NK-92 treated with Interleukin-12 subunit alpha and Interleukin-12 subunit beta, amount 100 ng/mL, for 24 hours (cell line): ENCODE measurements around the gene CCSAP.

Experiments used
- DNase-seq: peaks from one replicate; lab custom pipeline; 2025; lab: John Stamatoyannopoulos, UW

CCSAP gene

GRCh38 chr1:229286099-229286766, 56.6 kb downstream of the CCSAP start:
- DNase-seq = no peak

GRCh38 chr1:229285440-229285839, 57.4 kb downstream of the CCSAP start:
- DNase-seq = no peak

DNA sequence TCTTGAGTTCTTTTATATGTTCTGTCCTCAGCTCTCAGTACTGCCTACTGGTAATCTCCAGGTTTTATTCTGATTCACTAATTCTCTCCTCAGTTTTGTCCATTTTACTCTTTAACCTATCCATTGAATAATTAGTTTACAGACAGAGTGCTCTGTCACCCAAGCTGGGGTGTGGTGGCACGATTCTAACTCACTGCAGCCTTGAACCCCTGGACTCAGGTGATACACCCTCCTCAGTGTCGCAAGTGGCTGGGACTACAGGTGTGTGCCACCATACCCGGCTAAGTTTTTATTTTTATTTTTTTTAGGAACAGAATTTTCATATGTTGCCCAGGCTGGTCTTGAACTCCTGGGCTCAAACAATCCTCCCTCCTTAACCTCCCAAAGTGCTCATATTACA, 58.0 kb downstream of the CCSAP start:
- no peak for DNase-seq

- DNase-seq = no peak
These were observed 59.6 kb downstream of the CCSAP start for GRCh38 chr1:229283183-229283611.

DNA sequence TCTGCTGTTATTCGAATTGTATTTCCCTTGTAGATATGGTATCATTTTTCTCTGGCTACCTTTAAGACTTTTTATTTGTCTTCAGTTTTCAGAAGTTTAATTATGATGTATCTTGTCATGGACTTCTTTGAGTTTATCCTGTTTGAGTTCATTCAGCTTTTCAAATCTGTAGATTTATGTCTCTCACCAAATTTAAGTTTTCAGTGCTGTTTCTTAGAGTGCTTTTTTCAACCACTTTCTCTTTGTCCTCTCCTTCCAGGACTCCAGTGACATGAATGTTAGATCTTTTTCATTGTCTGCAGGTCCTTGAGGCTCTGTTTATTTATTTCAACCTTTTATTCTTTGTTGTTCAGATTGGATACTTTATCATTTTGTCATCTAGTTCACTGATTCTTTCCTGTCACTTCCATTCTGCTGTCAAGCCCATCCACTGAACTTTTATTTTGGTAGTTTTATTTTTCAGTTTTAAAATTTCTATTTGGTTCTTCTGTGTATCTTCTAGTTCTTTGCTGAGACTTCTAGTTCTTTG, 60.5 kb downstream of the CCSAP start:
- DNase-seq = no peak

GRCh38 chr1:229281339-229281926, 61.4 kb downstream of the CCSAP start:
- DNase-seq = no peak

- DNase-seq = no peak
These were observed 61.9 kb downstream of the CCSAP start for GRCh38 chr1:229280921-229281320.

- no peak for DNase-seq
These were observed 62.6 kb downstream of the CCSAP start for GRCh38 chr1:229280037-229280828.

DNA sequence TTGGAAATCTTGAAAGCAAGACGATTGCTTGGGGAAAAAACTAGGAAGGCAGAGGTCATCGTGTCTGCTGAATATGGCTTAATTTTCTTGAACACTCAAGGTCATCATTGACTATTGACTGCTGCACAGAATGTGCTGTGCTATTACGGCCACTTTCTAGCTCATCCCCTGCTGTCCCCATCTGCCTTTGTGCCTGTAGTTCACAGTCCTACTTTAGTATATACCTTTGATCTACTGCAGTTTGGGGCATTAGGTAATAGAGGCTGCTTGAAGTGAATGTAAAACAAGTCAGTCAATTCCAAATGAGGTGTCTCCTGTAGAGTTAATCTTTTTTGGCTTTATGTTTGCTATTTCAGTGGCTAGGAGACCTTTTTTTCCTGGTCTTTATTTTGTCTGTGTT, 63.6 kb downstream of the CCSAP start:
- DNase-seq = no peak

DNA sequence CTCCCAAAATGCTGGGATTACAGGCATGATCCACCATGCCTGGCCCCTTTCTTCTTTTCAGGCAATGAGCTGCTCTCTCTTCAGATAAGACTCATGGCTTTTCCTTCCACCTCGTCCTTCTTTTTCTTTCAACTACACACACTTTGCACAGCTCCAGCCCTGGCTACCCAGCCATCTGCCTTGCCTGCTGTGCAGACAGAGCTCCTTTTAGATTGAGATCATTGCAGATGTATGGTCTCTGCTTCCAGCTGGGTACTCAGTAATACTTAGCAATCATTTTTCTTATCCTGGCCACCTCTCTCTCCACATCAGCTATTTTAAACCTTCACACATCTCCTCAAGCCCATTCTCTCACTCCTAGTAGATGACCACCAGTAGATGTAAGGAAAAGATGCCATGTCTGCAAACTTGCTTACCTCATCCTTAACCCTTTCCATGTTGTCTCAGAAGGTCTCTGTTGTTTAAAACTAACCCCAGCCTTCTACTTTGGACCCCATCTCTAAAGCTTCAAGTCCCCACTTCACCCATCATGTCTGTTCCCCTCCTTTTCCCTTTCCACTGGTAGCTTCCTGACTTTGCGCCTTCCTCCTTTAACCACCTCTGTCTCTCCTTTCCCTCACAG, 64.6 kb downstream of the CCSAP start:
- no peak for DNase-seq

- DNase-seq = no peak
These were observed 67.8 kb downstream of the CCSAP start for GRCh38 chr1:229275005-229275404.

GRCh38 chr1:229273507-229274232, 69.2 kb downstream of the CCSAP start:
- no peak for DNase-seq

DNA sequence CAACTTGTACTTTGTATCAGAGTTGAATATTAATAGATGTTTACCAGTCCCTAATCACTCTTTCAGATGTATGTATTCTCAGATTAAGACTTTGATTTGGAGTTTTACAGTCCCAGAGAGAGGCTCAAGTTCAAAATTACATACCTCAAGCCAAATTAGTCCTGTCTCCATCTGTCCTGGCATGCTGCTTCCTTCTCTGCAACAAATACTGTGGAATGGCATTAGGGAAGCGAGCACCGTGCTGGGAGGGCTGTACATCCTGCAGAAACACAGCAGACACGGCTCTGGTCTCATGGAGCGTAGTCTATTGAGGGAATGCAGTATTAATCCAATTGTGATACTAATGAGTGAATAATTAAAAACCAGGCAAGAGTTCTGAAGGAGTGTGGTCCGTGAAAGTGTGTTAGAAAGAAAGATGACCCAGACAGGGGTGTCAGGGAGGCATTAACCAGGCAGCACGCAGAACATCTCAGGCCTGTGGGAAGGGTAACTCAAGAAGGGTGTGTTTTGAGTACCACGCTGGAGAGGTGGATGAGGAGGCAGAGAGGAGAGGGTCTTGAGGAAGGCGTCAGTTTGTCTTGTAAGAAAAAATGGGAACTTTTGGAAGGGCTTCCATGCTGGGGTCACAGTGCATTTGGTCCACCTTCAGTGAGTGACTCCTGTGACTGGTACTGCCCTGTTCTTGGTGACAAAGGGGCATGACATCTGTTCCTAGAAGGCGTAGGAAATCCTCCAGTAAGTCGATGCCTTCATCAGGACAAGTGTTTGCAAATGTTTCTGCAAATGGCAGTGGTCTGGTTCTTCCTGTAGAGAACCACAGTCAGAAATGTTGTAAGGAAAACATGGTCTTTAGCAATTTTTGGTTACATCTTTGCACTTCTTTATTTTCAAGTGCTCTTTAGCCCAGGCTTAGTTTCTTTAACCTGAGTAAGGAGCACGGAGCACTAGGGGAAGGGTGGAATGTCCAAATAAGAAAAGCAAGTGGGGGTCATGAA, 70.4 kb downstream of the CCSAP start:
- no peak for DNase-seq

- DNase-seq = peak; percentile 66
These were observed 71.2 kb downstream of the CCSAP start for GRCh38 chr1:229271448-229272159.
